Ishikawa (cell line): ENCODE data around the gene NKD1.

Source experiments
- CEBPB ChIP-seq: IDR thresholded peaks from 2 replicates; pipeline ENCODE4 v1.6.1; 2012
- CREB1 ChIP-seq: IDR thresholded peaks from 2 replicates; pipeline ENCODE4 v1.6.1; 2012; ENCODE audit warnings: low read depth
- EGR1 ChIP-seq: IDR thresholded peaks from 2 replicates; pipeline ENCODE4 v1.6.1; 2012
- EP300 ChIP-seq: IDR thresholded peaks from 2 replicates; pipeline ENCODE4 v1.6.1; 2012; ENCODE audit warnings: borderline replicate concordance
- FOXM1 ChIP-seq: IDR thresholded peaks from 2 replicates; pipeline ENCODE4 v1.6.1; 2012; ENCODE audit warnings: low read depth, borderline replicate concordance
- MAX ChIP-seq: IDR thresholded peaks from 2 replicates; pipeline ENCODE4 v1.6.1; 2012
- NFIC ChIP-seq: IDR thresholded peaks from 2 replicates; pipeline ENCODE4 v1.6.1; 2012
- RAD21 ChIP-seq: IDR thresholded peaks from 2 replicates; pipeline ENCODE4 v1.6.1; 2012; ENCODE audit warnings: low read depth
- REST ChIP-seq: IDR thresholded peaks from 2 replicates; pipeline ENCODE4 v1.6.1; 2012; ENCODE audit warnings: low read depth, mild to moderate bottlenecking
- TCF12 ChIP-seq: IDR thresholded peaks from 2 replicates; pipeline ENCODE4 v1.6.1; 2012; ENCODE audit warnings: low read depth
- USF1 ChIP-seq: IDR thresholded peaks from 2 replicates; pipeline ENCODE4 v1.6.1; 2012
- YY1 ChIP-seq: IDR thresholded peaks from 2 replicates; pipeline ENCODE4 v1.6.1; 2012; ENCODE audit warnings: low read depth
- ZBTB7A ChIP-seq: IDR thresholded peaks from 2 replicates; pipeline ENCODE4 v1.6.1; 2012; ENCODE audit warnings: low read depth

The NKD1 gene

DNA sequence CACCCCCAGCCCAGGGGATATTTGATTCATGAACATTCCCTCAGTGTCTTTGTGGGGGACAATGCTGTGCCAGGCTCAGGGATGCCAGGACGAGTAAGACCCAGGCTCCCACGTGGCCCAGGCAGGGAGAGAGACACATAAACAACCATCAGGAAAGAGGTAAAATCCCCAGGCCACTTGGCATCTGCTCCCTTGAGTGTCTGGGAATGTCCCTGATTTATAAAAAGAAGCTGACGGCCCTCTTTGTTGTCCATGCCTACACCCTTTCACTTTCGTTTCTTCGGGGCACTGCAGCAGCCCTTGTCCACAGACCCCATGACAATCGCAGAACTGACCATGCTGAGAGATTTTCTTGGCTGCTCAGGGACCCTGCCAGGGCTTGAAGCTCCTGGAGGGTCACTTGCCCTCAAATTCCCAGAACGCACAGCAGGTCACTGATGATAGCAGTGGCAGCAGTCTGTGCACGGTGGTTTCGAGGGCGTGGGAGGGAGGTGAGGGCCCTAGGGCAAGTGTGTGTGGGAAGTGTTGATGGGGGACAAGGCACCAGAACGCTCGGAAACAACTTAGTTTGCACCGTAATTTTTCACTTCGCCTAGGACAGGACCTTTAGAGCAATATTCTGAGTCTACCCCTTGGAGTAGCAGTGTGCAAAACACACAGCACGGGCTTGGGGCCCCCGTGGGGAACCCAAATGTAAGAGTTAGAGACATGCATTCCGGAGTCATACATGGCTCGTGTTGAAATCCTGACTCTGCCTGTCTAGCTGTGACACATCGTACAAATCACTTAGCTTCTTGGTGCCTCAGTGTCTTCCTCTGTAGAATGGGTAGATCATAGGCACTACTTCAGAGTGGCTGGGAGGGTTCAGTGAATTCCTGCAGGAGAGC lies 149.9 kb downstream of the NKD1 start:
- TF ChIP-seq CREB1 (no peak), MAX (no peak), RAD21 (no peak), EGR1 (no peak), NFIC (no peak), CEBPB (no peak), REST (no peak), ZBTB7A (no peak), EP300 (no peak), FOXM1 (no peak), YY1 (no peak), TCF12 (no peak), USF1 (no peak)
